ENCODE data around the gene DPF1. TPM values are rescaled to one million over a fixed set of nuclear protein-coding genes. Genes with fewer than 3 reads are reported as not detected.
A peak's percentile ranks its signal among the peaks of the same experiment; 100 is the strongest.

Gene DPF1
- total RNA-seq, 1 donor from 2014 or later = 3.4 TPM

GRCh38 chr19:38239816-38240215 is 15.8 kb upstream of the DPF1 start:
- Mint-ChIP-seq H3K4me3 (no peak overlapping the region), H3K4me1 (peaks cover 4% of the 10 kb centered on the region), H3K27ac (no peak overlapping the region), H3K27me3 (ENCODE audit: insufficient read depth, low read depth) (peaks cover 11% of the 10 kb centered on the region), H3K9me3 (no peaks in the 10 kb centered on the region), H3K36me3 (no peaks in the 10 kb centered on the region)
- Histone ChIP-seq H3K9ac (no peak overlapping the region), H2AFZ (replicated peaks) (no peak overlapping the region), H3K27ac (no peak overlapping the region), H3K9me3 (ENCODE audit: low read depth) (no peaks in the 10 kb centered on the region), H3F3A (ENCODE audit: low read depth) (no peaks in the 10 kb centered on the region), H3K4me3 (no peak overlapping the region), H3K79me2 (ENCODE audit: low read depth) (no peaks in the 10 kb centered on the region), H3K4me2 (no peak overlapping the region), H4K20me1 (ENCODE audit: low read depth) (no peaks in the 10 kb centered on the region), H3K36me3 (no peaks in the 10 kb centered on the region), H3K27me3 (peaks cover 10% of the 10 kb centered on the region), H3K4me1 (no peaks in the 10 kb centered on the region)
- TF ChIP-seq CTCF (IDR thresholded peaks at IDR 0.05) (no peak), EZH2 (IDR thresholded peaks at IDR 0.05) (no peak), EZH2phosphoT487 (IDR thresholded peaks at IDR 0.05) (no peak)
- no peak for DNase-seq (ENCODE audit: low spot score)

- no peaks in the 10 kb centered on the region for H3K36me3 Mint-ChIP-seq
- peaks cover 19% of the 10 kb centered on the region for H3K27me3 Mint-ChIP-seq (ENCODE audit: insufficient read depth, low read depth)
- Histone ChIP-seq H3F3A (ENCODE audit: low read depth) (peaks cover 7% of the 10 kb centered on the region), H3K9ac (no peak overlapping the region), H3K4me2 (no peak overlapping the region), H3K9me3 (ENCODE audit: low read depth) (no peaks in the 10 kb centered on the region), H3K27me3 (peaks cover 20% of the 10 kb centered on the region), H3K36me3 (no peaks in the 10 kb centered on the region), H3K79me2 (ENCODE audit: low read depth) (no peaks in the 10 kb centered on the region), H2AFZ (replicated peaks) (no peak overlapping the region), H3K4me3 (no peak overlapping the region), H3K4me1 (no peaks in the 10 kb centered on the region), H3K27ac (no peak overlapping the region), H4K20me1 (ENCODE audit: low read depth) (no peaks in the 10 kb centered on the region)
- no peak for DNase-seq (ENCODE audit: low spot score)
- TF ChIP-seq CTCF (IDR thresholded peaks at IDR 0.05) (no peak), EZH2phosphoT487 (IDR thresholded peaks at IDR 0.05) (no peak), EZH2 (IDR thresholded peaks at IDR 0.05) (no peak)
- H3K4me3 Mint-ChIP-seq = peak overlapping the region; percentile 52
- no peak overlapping the region for H3K27ac Mint-ChIP-seq
- H3K4me1 Mint-ChIP-seq = peaks cover 11% of the 10 kb centered on the region
- H3K9me3 Mint-ChIP-seq = peaks cover 2% of the 10 kb centered on the region
These were observed 10.6 kb upstream of the DPF1 start for GRCh38 chr19:38234615-38235014.

GRCh38 chr19:38233740-38234251 is 9.8 kb upstream of the DPF1 start:
- no peak overlapping the region for H3K27ac ChIP-seq
- peaks cover 25% of the 10 kb centered on the region for H3K27me3 ChIP-seq
- no peaks in the 10 kb centered on the region for H3K79me2 ChIP-seq (ENCODE audit: low read depth)
- no peak overlapping the region for H3K4me2 ChIP-seq
- H3K9me3 ChIP-seq (ENCODE audit: low read depth) = no peaks in the 10 kb centered on the region
- H2AFZ ChIP-seq (replicated peaks) = peak overlapping the region; percentile 91
- Mint-ChIP-seq H3K27me3 (ENCODE audit: insufficient read depth, low read depth) (peaks cover 19% of the 10 kb centered on the region), H3K27ac (peak overlapping the region; percentile 92), H3K36me3 (no peaks in the 10 kb centered on the region), H3K9me3 (peaks cover 2% of the 10 kb centered on the region), H3K4me3 (peak overlapping the region; percentile 52), H3K4me1 (peaks cover 11% of the 10 kb centered on the region)
- H3K9ac ChIP-seq = no peak overlapping the region
- peaks cover 13% of the 10 kb centered on the region for H3F3A ChIP-seq (ENCODE audit: low read depth)
- TF ChIP-seq EZH2phosphoT487 (IDR thresholded peaks at IDR 0.05) (no peak), CTCF (IDR thresholded peaks at IDR 0.05) (peak; percentile 94)
- DNase-seq (ENCODE audit: low spot score) = peak; percentile 93
- H3K4me3 ChIP-seq = no peak overlapping the region
- no peaks in the 10 kb centered on the region for H3K36me3 ChIP-seq
- H3K4me1 ChIP-seq = no peaks in the 10 kb centered on the region
- H4K20me1 ChIP-seq (ENCODE audit: low read depth) = no peaks in the 10 kb centered on the region

All from neural progenitor cell (in vitro differentiated cells).